ENCODE measurements around the gene KATNB1. TPM values are rescaled to one million over a fixed set of nuclear protein-coding genes. Genes with fewer than 3 reads are reported as not detected.

The KATNB1 gene
- total RNA-seq, 1 donor from 2014 or later, result 24.9 TPM

GRCh38 chr16:57689762-57690558, 45.6 kb upstream of the KATNB1 start:
- no peak for DNase-seq (ENCODE audit: low spot score in 2 of 2, unreplicated experiment in 2 of 2)
- Mint-ChIP-seq H3K4me3 (no peak overlapping the region), H3K36me3 (no peaks in the 10 kb centered on the region), H3K27ac (no peak overlapping the region), H3K4me1 (peaks cover 14% of the 10 kb centered on the region), H3K27me3 (ENCODE audit: low read depth) (no peaks in the 10 kb centered on the region), H3K9me3 (no peaks in the 10 kb centered on the region)
- TF ChIP-seq CTCF (IDR thresholded peaks at IDR 0.05; ENCODE audit: unreplicated experiment), result no peak

DNA sequence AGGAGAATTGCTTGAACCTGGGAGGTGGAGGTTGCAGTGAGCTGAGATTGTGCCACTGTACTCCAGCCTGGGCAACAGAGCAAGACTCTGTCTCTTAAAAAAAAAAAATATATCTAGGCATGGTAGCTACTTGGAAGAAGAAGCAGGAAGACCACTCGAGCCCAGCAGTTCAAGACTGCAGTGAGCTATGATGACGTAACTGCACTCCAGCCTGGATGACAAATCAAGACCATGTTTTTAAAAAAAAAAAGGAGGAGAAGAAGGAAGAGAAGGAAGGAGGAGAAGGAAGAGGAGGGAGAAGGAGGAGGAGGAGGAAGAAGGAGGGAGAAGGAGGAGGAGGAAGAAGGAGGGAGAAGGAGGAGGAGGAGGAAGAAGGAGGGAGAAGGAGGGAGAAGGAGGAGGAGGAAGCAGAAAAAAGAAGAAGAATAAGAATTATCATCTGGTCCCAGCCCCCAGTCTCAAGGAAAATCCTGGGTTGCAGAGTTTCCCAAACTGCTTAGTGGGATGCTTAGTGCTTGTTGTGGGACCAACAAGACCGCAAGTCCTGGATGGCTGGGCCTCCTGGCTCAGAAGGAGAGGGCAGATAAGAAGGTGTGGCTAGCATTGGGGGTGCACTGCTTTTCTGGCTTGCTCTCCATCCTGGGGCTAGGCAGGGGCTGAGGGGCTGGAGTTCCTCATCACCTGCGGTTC, 44.6 kb upstream of the KATNB1 start:
- Mint-ChIP-seq H3K4me1 (peaks cover 14% of the 10 kb centered on the region), H3K4me3 (no peak overlapping the region), H3K27ac (no peak overlapping the region), H3K9me3 (no peaks in the 10 kb centered on the region), H3K27me3 (ENCODE audit: low read depth) (no peaks in the 10 kb centered on the region), H3K36me3 (no peaks in the 10 kb centered on the region)
- no peak for TF ChIP-seq CTCF (IDR thresholded peaks at IDR 0.05; ENCODE audit: unreplicated experiment)
- DNase-seq (ENCODE audit: low spot score in 2 of 2, unreplicated experiment in 2 of 2), result no peak

DNA sequence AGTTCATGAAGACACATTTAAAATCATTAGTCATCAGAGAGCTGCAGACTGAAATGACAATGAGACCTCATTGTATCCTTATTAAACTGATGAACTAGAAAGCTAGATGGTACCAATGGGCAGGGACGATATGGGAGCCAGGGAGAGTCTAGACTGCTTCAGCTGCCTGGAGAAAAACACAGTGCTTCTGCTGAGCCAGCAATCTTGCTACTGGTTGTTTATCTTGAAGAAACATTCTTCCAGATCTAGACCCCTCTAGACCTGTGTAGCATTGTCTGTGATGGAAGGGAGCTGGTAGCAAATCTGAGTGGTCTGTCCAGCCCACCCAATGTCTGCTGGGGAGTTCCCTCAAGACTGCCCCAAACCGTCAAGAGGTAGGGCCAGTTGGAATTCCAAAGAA, 42.9 kb upstream of the KATNB1 start:
- DNase-seq (ENCODE audit: low spot score in 2 of 2, unreplicated experiment in 2 of 2), result no peak
- no peak for TF ChIP-seq CTCF (IDR thresholded peaks at IDR 0.05; ENCODE audit: unreplicated experiment)
- Mint-ChIP-seq H3K36me3 (no peaks in the 10 kb centered on the region), H3K27me3 (ENCODE audit: low read depth) (no peaks in the 10 kb centered on the region), H3K9me3 (no peaks in the 10 kb centered on the region), H3K27ac (no peak overlapping the region), H3K4me3 (no peak overlapping the region), H3K4me1 (peaks cover 14% of the 10 kb centered on the region)

DNA sequence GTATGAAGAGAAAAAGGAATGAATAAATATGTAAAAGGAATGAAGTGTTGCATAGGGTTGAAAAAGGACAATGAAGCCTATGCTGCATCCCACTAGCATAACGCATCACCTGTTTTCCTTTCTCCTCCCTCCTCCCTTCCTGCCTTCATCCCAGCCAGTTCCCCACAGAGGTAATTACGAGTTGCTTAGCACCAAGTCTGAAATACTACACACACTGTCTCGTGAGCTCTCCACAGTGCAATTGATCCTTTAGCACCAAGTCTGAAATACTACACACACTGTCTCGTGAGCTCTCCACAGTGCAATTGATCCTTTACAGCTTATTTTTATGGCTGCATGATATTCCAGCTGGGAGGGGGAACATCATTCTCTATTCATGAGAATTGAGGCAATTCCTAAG, 42.0 kb upstream of the KATNB1 start:
- Mint-ChIP-seq H3K36me3 (no peaks in the 10 kb centered on the region), H3K27ac (no peak overlapping the region), H3K4me3 (no peak overlapping the region), H3K9me3 (no peaks in the 10 kb centered on the region), H3K27me3 (ENCODE audit: low read depth) (no peaks in the 10 kb centered on the region), H3K4me1 (peaks cover 14% of the 10 kb centered on the region)
- no peak for DNase-seq (ENCODE audit: low spot score in 2 of 2, unreplicated experiment in 2 of 2)
- TF ChIP-seq CTCF (IDR thresholded peaks at IDR 0.05; ENCODE audit: unreplicated experiment), result no peak

DNA sequence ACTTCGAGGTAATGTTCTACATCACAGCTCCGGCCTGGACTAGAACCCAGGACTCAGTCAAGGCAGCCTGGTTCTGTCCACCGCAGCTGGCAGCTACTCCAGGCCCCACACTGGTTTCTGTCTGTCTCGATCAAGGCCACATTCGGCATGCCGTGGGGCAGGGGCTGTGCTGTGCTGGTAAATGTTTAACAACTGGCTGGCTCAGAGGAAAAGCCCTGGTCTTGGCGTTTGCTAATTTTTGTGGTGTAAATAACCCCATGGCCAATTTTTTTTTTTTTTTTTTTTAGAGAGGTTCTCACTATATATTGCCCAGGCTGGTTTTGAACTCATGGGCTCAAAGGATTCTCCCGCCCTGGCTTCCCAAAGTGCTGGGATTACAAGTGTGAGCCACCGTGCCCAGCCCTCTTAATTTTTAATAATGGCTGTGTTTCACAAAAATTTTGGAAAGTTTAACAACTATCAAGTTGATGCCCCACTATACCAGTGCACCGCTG, 41.3 kb upstream of the KATNB1 start:
- Mint-ChIP-seq H3K36me3 (no peaks in the 10 kb centered on the region), H3K4me3 (no peak overlapping the region), H3K4me1 (peaks cover 11% of the 10 kb centered on the region), H3K27me3 (ENCODE audit: low read depth) (no peaks in the 10 kb centered on the region), H3K27ac (no peak overlapping the region), H3K9me3 (no peaks in the 10 kb centered on the region)
- no peak for DNase-seq (ENCODE audit: low spot score in 2 of 2, unreplicated experiment in 2 of 2)
- no peak for TF ChIP-seq CTCF (IDR thresholded peaks at IDR 0.05; ENCODE audit: unreplicated experiment)

Measured in mesothelial cell of epicardium (in vitro differentiated cells).